ENCODE measurements around the gene IPO4.

IPO4 gene

DNA sequence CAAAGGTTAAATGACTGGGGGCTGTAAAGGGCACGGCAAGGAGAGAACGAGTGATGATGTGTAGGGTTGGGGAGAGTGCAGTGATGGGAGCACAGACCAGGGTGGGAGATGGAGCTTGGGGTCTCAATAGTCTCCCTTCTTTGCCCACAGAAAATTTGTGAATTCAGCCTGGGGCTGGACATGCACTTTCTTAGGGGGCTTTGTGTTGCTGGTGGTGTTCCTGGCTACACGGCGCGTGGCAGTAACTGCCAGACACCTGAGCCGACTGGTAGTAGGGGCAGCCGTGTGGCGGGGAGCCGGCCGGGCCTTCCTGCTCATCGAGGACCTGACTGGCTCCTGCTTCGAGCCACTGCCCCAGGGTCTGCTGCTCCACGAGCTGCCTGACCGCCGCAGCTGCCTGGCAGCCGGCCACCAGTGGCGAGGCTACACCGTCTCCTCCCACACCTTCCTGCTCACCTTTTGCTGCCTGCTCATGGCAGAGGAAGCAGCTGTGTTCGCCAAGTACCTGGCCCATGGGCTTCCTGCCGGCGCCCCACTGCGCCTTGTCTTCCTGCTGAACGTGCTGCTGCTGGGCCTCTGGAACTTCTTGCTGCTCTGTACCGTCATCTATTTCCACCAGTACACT is 56.4 kb downstream of the IPO4 start:
- no peak for DNase-seq (ENCODE audit: low read depth in 2 of 2)

DNA sequence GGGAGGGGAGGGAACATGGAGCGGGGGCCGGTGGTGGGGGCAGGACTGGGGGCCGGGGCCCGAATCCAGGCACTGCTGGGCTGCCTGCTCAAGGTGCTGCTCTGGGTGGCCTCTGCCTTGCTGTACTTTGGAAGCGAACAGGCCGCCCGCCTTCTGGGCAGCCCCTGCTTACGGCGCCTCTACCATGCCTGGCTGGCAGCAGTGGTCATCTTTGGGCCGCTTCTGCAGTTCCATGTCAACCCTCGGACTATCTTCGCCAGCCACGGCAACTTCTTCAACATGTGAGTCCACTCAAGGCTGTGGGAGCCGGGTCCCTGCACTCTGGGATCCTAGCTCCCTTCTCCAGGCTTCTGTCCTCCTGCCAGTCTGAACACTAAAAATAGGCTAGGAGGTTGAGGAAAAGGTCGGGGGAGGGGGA is 57.1 kb downstream of the IPO4 start:
- DNase-seq (ENCODE audit: low read depth in 2 of 2) = no peak

DNA sequence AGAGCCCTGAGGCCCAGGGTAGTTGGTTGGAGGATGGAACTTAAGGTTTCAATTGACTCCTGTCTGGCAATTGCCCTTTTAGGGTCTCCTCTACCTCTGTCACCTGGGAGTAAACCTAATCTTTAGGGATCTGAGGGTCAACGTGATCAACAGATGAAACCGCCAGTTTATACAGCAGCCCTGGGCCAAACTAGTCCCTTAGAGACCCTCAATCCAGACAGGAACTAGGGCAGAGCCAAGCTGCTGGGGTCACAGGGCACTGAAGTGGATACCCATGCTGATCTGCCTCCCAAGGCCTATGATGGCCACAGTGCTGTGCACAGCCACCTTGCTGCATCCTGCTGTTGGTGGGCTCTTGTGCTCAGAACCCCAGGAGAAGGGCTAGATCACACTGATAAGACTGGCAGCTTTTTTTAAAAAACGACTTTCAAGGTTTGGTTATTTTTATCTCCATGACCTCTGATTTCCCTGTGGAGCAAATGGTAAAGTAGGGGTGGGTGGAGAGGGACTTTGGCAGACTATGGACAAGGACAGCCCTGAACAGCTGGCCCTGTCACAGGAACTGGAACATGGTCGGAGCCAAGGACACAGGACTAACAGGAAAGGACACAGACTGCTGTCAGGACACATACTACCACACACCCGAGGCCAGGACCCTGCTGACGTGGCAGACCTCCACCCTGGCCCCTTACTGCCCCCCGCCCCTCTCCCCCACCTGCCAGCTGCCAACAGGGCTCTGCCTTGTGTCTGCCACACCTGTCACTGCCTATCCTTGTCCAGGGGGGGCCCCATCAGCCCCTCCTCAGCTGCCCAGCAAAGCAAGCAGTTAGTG is 57.7 kb downstream of the IPO4 start:
- no peak for DNase-seq (ENCODE audit: low read depth in 2 of 2)

DNA sequence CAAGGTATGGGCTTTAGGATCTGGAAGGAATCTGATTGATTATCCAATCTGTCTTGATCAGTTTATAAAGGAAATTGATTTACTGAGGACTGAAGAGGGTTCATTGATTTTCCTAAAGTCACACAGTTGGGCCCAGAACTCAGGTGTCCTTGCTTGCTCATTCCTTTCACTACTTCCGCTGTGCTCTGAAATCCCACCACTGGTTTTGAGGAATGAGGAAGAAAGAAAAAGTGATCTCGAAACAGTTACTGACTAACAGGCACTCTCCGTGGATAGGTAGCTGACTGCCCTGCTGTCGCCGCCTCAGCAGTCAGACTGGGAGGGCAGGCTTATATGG is 58.3 kb downstream of the IPO4 start, which contains the start of gene FITM1:
FITM1 (plus strand) TSS at position 280 of the 337 bp plus-strand sequence. CDS start 905 bp downstream, outside the sequence.
- DNase-seq (ENCODE audit: low read depth in 2 of 2) = no peak

All from stimulated activated CD8-positive, alpha-beta memory T cell treated with anti-CD3 and anti-CD28 coated beads, Interleukin-7, amount 100 ng/mL, for 4 hours (primary cell).